ENCODE measurements around the gene DBNDD1. TPM values are rescaled to one million over a fixed set of nuclear protein-coding genes. Genes with fewer than 3 reads are reported as not detected.

DBNDD1 gene
- total and polyA plus RNA-seq, 2 experiments from 2014 or later, result 5.5 to 18.2 TPM

GRCh38 chr16:89972244-89973234, 46.7 kb downstream of the DBNDD1 start:
- Histone ChIP-seq H2AFZ (peak overlapping the region; percentile 100), H3K4me1 (ENCODE audit: insufficient read depth) (peaks cover 9% of the 10 kb centered on the region)

GRCh38 chr16:89971495-89972243, 47.6 kb downstream of the DBNDD1 start:
- Histone ChIP-seq H2AFZ (peak overlapping the region; percentile 100), H3K36me3 (replicated peaks; ENCODE audit: insufficient read depth, low read depth) (no peaks in the 10 kb centered on the region)

More at GRCh38 chr16:89972244-89973234, 46.7 kb downstream of the DBNDD1 start:
- Histone ChIP-seq H4K20me1 (ENCODE audit: insufficient read depth, poor library complexity, severe bottlenecking) (no peaks in the 10 kb centered on the region), H3K4me2 (peak overlapping the region; percentile 97), H3K27me3 (no peaks in the 10 kb centered on the region), H3K9me2 (replicated peaks; ENCODE audit: insufficient read depth) (no peaks in the 10 kb centered on the region), H3K27ac (peak overlapping the region; percentile 98), H3K4me3 (peak overlapping the region; percentile 80), H3K36me3 (replicated peaks; ENCODE audit: insufficient read depth, low read depth) (no peaks in the 10 kb centered on the region), H3K9me3 (ENCODE audit: low read depth) (peaks cover 11% of the 10 kb centered on the region), H3K79me2 (peaks cover 61% of the 10 kb centered on the region)
- peak; percentile 98 for DNase-seq (ENCODE audit: low spot score)
- TF ChIP-seq EZH2phosphoT487 (IDR thresholded peaks at IDR 0.05; ENCODE audit: low read depth, severe bottlenecking, unreplicated experiment) (no peak), EZH2 (IDR thresholded peaks at IDR 0.05; ENCODE audit: borderline replicate concordance) (no peak), CTCF (IDR thresholded peaks at IDR 0.05; ENCODE audit: poor library complexity) (no peak)
- WGBS (ENCODE audit: low lambda C conversion rate, missing lambda C conversion rate), result 2% methylated on average over 70 of the region's 104 CpGs

More at GRCh38 chr16:89971495-89972243, 47.6 kb downstream of the DBNDD1 start:
- Histone ChIP-seq H3K4me1 (ENCODE audit: insufficient read depth) (peaks cover 9% of the 10 kb centered on the region), H3K27ac (peak overlapping the region; percentile 98), H3K27me3 (no peaks in the 10 kb centered on the region), H3K79me2 (peaks cover 53% of the 10 kb centered on the region), H3K4me3 (peak overlapping the region; percentile 80), H3K9me2 (replicated peaks; ENCODE audit: insufficient read depth) (no peaks in the 10 kb centered on the region), H4K20me1 (ENCODE audit: insufficient read depth, poor library complexity, severe bottlenecking) (no peaks in the 10 kb centered on the region), H3K9me3 (ENCODE audit: low read depth) (peaks cover 11% of the 10 kb centered on the region), H3K4me2 (peak overlapping the region; percentile 97)
- DNase-seq (ENCODE audit: low spot score), result no peak
- TF ChIP-seq EZH2 (IDR thresholded peaks at IDR 0.05; ENCODE audit: borderline replicate concordance), result no peak
- no peak for TF ChIP-seq CTCF (IDR thresholded peaks at IDR 0.05; ENCODE audit: poor library complexity)
- no peak for TF ChIP-seq EZH2phosphoT487 (IDR thresholded peaks at IDR 0.05; ENCODE audit: low read depth, severe bottlenecking, unreplicated experiment)
- WGBS (ENCODE audit: low lambda C conversion rate, missing lambda C conversion rate), result 80% methylated on average over 42 of the region's 42 CpGs

All from hepatocyte (in vitro differentiated cells).